ENCODE results near the gene ERC2.

The ERC2 gene

GRCh38 chr3:55521738-55522421 is 946.4 kb downstream of the ERC2 start:
- DNase-seq (ENCODE audit: low spot score), result no peak

GRCh38 chr3:55521064-55521737 is 947.1 kb downstream of the ERC2 start:
- DNase-seq (ENCODE audit: low spot score), result no peak

- DNase-seq (ENCODE audit: low spot score), result no peak
Measured at GRCh38 chr3:55519019-55519418, 949.2 kb downstream of the ERC2 start.

- DNase-seq (ENCODE audit: low spot score), result no peak
Measured at GRCh38 chr3:55518451-55518850, 949.8 kb downstream of the ERC2 start.

GRCh38 chr3:55516392-55517030 is 951.8 kb downstream of the ERC2 start:
- no peak for DNase-seq (ENCODE audit: low spot score)

- no peak for DNase-seq (ENCODE audit: low spot score)
Measured at GRCh38 chr3:55515550-55516246, 952.6 kb downstream of the ERC2 start.

- no peak for DNase-seq (ENCODE audit: low spot score)
Measured at GRCh38 chr3:55514962-55515361, 953.3 kb downstream of the ERC2 start.

- DNase-seq (ENCODE audit: low spot score), result no peak
Measured at GRCh38 chr3:55512571-55513343, 955.5 kb downstream of the ERC2 start.

- DNase-seq (ENCODE audit: low spot score), result no peak
Measured at GRCh38 chr3:55511895-55512570, 956.2 kb downstream of the ERC2 start.

- no peak for DNase-seq (ENCODE audit: low spot score)
Measured at GRCh38 chr3:55508335-55508734, 959.9 kb downstream of the ERC2 start.

- DNase-seq (ENCODE audit: low spot score), result no peak
Measured at GRCh38 chr3:55507808-55508207, 960.5 kb downstream of the ERC2 start.

GRCh38 chr3:55505776-55506175 is 962.5 kb downstream of the ERC2 start:
- no peak for DNase-seq (ENCODE audit: low spot score)

- DNase-seq (ENCODE audit: low spot score), result peak; percentile 44
Measured at GRCh38 chr3:55505102-55505501, 963.2 kb downstream of the ERC2 start.

GRCh38 chr3:55501905-55502304 is 966.4 kb downstream of the ERC2 start:
- no peak for DNase-seq (ENCODE audit: low spot score)

- DNase-seq (ENCODE audit: low spot score), result no peak
Measured at GRCh38 chr3:55500555-55501330, 967.5 kb downstream of the ERC2 start.

- DNase-seq (ENCODE audit: low spot score), result no peak
Measured at GRCh38 chr3:55498520-55498919, 969.7 kb downstream of the ERC2 start.

GRCh38 chr3:55497250-55497649 is 971.0 kb downstream of the ERC2 start:
- no peak for DNase-seq (ENCODE audit: low spot score)

- DNase-seq (ENCODE audit: low spot score), result no peak
Measured at GRCh38 chr3:55494976-55495375, 973.3 kb downstream of the ERC2 start.

GRCh38 chr3:55492976-55493375 is 975.3 kb downstream of the ERC2 start:
- DNase-seq (ENCODE audit: low spot score), result no peak

- DNase-seq (ENCODE audit: low spot score), result no peak
Measured at GRCh38 chr3:55491296-55491816, 976.9 kb downstream of the ERC2 start.
